ENCODE data around the gene MGST3. TPM values are rescaled to one million over a fixed set of nuclear protein-coding genes. Genes with fewer than 3 reads are reported as not detected.
A peak's percentile ranks its signal among the peaks of the same experiment; 100 is the strongest.
"Not testable (repeated sequence)": the region's sequence is repeated elsewhere in the genome, so short reads cannot be mapped to it uniquely, and the experiment has no call there.

MGST3 gene
- total RNA-seq, 1 donor from 2014 or later: 25.1 TPM

DNA sequence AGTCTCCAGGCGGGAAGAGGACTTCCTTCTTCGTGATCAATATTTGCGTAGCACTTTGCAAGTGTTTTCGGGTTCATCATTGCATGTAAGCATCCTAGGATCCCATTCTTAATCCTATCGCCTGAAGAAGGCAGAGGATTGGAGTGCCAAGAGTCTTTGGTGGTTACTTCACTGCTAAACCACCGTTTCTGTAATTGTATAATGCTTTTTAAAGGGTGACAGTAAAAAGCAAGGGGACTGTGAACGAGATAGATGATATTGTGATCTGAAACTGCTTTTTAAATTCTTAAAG is 67.7 kb downstream of the MGST3 start:
- Mint-ChIP-seq H3K4me1 (ENCODE audit: low read depth) (peaks cover 20% of the 10 kb centered on the region), H3K27me3 (ENCODE audit: insufficient read depth) (peaks cover 2% of the 10 kb centered on the region), H3K9me3 (no peaks in the 10 kb centered on the region), H3K27ac (peak overlapping the region; percentile 85), H3K4me3 (peak overlapping the region; percentile 95), H3K36me3 (ENCODE audit: low read depth) (peaks cover 11% of the 10 kb centered on the region)
- intact Hi-C loops (cut with micrococcal nuclease): loop anchor here (1.0 to 5.0 kb wide), 8 partner anchors 67 to 468 kb away; partner anchors contain the start of genes FAM78B, MGST3, TMCO1 and UCK2
- DNase-seq (ENCODE audit: low spot score): no peak

DNA sequence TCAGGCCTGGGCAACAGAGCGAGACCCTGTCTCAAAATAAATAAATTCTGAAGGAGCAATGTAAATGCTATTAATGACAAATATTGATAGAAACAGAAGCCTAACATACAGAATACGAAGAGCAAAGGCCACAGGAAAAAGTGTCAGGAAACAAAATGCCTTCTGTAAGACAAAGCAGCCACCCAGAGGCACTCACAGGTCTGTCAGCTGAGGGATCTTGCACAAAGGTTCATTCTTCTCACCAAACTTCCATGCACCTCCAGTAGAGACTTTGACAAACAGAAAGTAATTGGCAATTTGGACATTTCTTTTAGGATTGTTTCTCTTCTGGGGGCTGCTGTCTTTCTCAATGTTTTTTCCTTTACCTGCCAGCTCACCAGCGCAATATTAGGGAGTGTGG is 68.5 kb downstream of the MGST3 start:
- Mint-ChIP-seq H3K27me3 (ENCODE audit: insufficient read depth) (peaks cover 2% of the 10 kb centered on the region), H3K9me3 (no peaks in the 10 kb centered on the region), H3K36me3 (ENCODE audit: low read depth) (peaks cover 6% of the 10 kb centered on the region), H3K4me3 (peak overlapping the region; percentile 7), H3K27ac (no peak overlapping the region), H3K4me1 (ENCODE audit: low read depth) (peaks cover 20% of the 10 kb centered on the region)
- DNase-seq (ENCODE audit: low spot score): no peak
- intact Hi-C loops (cut with micrococcal nuclease): loop anchor here (2.0 to 5.0 kb wide), 3 partner anchors 307 to 467 kb away; partner anchors contain the start of gene FAM78B

- H3K4me3 Mint-ChIP-seq; H3K9me3 Mint-ChIP-seq; DNase-seq (ENCODE audit: low spot score); intact Hi-C loops (cut with micrococcal nuclease); H3K36me3 Mint-ChIP-seq (ENCODE audit: low read depth); H3K4me1 Mint-ChIP-seq (ENCODE audit: low read depth); H3K27ac Mint-ChIP-seq: not testable (repeated sequence)
- peaks cover 11% of the 10 kb centered on the region for H3K27me3 Mint-ChIP-seq (ENCODE audit: insufficient read depth)
These were observed 70.9 kb downstream of the MGST3 start for GRCh38 chr1:165701922-165702321.

- Mint-ChIP-seq H3K9me3 (no peaks in the 10 kb centered on the region), H3K27me3 (ENCODE audit: insufficient read depth) (peaks cover 17% of the 10 kb centered on the region), H3K36me3 (ENCODE audit: low read depth) (no peaks in the 10 kb centered on the region), H3K4me1 (ENCODE audit: low read depth) (peaks cover 3% of the 10 kb centered on the region), H3K27ac (no peak overlapping the region), H3K4me3 (no peak overlapping the region)
- intact Hi-C loops (cut with micrococcal nuclease): no loop called here
- DNase-seq (ENCODE audit: low spot score): no peak
These were observed 72.6 kb downstream of the MGST3 start for GRCh38 chr1:165703648-165704047.

Other genes starting within 250 kb of the MGST3 start
- not detected in 2 replicates for gene RXRG, start 186.1 kb upstream of the MGST3 start, total RNA-seq
- gene LRRC52, start 87.2 kb upstream of the MGST3 start, total RNA-seq: not detected in 2 replicates
- gene ALDH9A1, start 67.3 kb downstream of the MGST3 start, total RNA-seq: 41.7 and 42.8 TPM in 2 replicates
- 97.1 and 102 TPM in 2 replicates for gene TMCO1, start 137.6 kb downstream of the MGST3 start, total RNA-seq
- 109 and 112 TPM in 2 replicates for gene UCK2, start 196.4 kb downstream of the MGST3 start, total RNA-seq

Data from activated T-helper 1 cell treated with anti-CD3 and anti-CD28 coated beads, Interleukin-12 subunit alpha, Interleukin-12 subunit beta, Interleukin-2, Interleukin-4 antibody, amounts not matched to agents 30 ng/mL and 10 ng/mL and 1 ng/mL, durations not matched to agents 14 hours and 24 hours and 36 hours (primary cell).